HG03565 (cell line): ENCODE results near the gene XKR3.
"Not testable (repeated sequence)": the region's sequence is repeated elsewhere in the genome, so short reads cannot be mapped to it uniquely, and the experiment has no call there.

Experiments
- ATAC-seq: cut with Tn5 transposase; IDR thresholded peaks from one replicate; pipeline ENCODE4 v1.9.1; 2021; ENCODE audit warnings: mild to moderate bottlenecking, moderate library complexity; ENCODE audit not compliant: unreplicated experiment

The XKR3 gene

DNA sequence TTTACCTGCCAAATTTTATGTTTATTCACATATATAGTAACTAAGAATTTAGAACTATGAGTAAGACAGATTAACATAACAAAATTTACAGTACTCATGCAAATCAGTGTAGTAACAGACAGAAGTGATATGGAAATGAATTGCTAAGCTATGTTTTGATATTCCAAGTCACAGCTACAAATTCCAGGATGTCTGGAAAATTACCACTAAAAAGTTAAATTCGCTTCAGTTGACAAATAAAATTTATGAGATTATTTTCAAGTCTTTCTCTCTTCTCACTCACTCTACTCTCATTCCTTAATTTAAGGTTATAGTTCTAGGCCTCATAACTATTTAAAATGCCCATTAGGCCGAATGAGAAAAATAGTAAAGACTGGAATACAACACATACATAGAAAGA, 18.1 kb downstream of the XKR3 start:
- ATAC-seq: no peak

GRCh38 chr22:16806401-16806800, 18.8 kb downstream of the XKR3 start:
- no peak for ATAC-seq

- no peak for ATAC-seq
Measured at GRCh38 chr22:16804882-16805281, 20.3 kb downstream of the XKR3 start.

DNA sequence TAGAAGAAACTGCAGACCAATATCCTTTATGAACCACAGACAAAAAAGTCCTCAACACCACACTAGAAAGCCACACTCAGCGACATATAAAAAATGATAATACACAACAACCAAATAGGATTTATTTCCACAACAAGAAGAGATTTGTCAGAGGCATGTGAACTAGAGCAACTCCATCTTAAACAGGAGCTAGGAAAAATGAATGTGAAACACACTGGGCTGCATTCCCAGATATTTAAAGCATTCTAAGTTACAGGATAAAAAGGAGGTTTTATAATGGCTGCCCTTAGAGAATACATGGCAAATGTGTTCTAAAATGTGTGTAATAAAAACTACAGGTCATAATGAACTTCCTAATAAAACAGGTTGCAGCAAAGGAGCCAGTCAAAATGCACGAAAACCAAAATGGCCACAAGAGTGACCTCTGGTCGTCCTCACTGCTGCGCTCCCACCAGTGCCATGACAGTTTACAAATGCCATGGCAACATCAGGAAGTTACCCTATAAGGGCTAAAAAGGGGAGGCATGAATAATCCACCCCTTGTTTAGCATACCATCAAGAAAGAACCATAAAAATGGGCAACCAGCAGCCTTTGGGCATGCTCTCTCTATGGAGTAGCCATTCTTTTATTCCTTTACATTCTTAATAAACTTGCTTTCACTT, 21.8 kb downstream of the XKR3 start:
- ATAC-seq: no peak

DNA sequence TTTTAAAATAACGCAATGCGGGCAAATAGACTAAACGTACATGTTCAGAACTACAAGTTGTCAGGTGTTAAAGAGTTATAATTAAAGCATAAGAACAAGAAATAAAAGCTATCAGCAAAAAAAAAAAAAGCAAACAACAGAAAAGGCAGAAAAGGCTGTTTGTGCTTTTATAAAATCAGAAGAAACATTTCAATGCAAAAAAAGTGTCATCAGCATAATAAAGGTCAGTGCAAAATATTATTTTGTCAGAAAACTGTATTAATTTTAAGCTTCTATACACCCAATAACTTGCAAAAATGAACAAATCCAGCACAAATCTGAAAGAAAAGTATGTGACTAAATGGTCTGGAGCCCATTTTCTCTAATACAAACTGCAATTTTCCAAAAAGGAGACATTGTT, 23.6 kb downstream of the XKR3 start:
- ATAC-seq: no peak

DNA sequence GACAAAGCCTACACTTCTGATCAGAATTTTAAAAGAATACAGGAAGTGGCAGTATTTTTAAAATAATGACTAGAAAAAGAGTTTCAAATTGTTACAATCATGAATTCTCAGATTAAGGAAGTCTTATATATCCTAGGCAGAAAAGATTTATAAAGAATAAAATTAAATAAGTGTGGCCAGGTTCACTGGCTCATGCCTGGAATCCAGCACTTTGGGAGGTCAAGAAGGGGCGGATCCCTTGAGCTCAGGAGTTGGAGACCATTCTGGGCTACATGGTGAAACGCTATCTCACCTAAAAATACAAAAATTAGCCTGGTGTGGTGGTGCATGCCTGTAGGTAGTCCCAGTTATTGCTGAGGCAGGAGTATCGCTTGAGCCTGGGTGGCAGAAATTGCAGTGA, 24.1 kb downstream of the XKR3 start:
- ATAC-seq: no peak

DNA sequence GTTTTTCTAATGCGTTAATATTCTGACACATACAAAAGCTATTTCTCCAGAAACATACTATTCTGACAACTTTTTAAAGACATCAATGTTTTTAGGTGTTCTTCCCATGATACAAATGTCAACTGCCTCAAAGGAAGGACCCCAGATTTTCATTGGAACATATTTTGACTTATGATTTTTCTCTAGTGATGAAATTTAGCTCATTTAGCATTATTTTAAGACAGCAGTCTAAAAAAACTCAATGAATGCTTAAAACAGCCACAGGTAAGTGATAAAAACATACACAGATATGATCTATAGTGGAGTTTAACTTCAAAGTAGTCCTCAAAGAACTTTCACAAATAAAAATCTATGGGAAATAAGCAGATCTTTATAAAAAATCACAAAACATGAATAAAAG, 24.9 kb downstream of the XKR3 start:
- ATAC-seq: no peak

DNA sequence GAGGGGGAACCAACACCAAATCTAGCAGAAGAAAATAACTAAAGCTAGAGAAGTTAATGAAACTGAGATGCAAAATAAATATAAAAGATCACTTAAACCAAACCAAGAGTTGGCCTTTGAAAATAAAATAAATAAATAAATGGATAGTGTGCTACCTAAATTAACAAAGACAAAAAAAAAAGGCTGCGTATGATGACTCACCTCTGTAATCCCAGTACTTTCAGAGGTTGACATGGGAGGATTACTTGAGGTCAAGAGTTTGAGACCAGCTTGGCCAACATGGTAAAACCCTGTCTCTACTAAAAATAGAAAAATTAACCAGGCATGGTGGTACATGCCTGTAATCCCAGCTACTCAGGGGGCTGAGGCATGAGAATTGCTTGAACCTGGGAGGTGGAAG, 29.7 kb downstream of the XKR3 start:
- ATAC-seq: not testable (repeated sequence)

DNA sequence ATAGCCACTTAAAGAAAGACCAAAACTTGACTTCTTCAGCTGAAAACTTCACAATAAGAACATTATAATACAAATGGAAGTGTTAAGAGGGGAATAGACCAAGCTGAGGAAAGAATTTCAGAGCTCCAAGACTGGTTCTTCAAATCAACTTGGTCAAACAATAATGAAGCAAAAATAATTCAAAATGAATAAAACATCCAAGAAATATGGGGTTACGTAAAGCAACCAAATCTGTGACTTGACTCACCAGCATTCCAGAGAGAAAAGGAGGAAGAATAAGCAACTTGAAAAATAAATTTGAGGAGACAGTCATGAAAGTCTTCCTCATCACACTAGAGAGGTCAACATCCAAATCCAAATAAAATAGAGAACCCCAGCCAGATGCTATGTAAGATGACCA, 31.4 kb downstream of the XKR3 start:
- ATAC-seq: no peak

DNA sequence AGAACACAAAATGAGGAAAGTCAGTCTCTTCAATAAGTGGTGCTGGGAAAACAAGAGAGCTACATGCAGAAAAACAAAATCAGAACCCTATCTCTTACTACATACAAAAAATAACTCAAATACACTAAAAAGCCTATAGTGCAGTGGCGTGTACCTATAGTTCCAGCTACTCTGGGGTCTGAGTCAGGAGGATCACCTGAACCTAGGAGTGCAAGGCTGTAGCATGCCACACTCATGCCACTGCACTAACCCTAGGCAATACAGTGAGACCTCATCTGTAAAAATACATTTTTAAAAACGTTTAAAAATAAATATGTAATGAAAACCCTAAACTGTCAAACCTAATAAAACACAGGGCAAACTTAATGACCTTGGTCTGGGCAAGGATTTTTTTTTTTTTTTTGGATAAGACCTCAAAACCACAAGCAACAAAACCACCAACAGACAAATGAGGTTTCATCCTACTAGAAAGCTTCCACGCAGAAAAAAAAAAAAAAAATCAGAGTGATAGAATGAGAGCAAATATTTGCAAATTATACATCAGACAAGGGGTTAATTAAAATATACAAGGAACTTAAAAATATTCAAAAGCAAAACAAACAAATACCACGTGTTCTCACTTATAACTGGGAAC, 35.2 kb downstream of the XKR3 start:
- no peak for ATAC-seq

- no peak for ATAC-seq
Measured at GRCh38 chr22:16783930-16784354, 41.3 kb downstream of the XKR3 start.

GRCh38 chr22:16783453-16783852, 41.8 kb downstream of the XKR3 start:
- no peak for ATAC-seq

DNA sequence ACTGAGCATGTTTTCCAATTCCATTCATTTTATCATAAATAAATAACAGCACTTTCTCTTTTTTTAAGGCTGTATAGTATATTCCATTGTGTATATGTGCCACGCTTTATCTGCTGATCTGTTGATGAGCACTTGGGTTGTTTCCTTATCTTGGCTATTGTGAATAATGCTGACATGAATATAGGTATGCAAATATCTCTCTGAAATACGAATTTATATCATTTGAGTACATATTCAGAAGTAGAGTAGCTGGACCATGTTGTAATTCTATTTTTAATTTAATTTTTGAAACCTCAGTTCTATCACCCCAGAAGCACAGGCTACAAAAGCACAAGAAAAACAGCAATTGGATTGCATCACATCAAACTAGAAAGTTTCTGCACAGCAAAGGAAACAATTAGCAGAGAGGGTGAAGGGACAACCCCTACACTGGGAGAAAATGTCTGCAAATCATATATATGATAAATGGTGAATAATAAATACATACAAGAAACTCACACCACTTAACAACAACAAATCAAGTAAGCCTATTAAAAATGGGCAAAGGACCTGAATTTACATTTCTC, 43.4 kb downstream of the XKR3 start:
- no peak for ATAC-seq

DNA sequence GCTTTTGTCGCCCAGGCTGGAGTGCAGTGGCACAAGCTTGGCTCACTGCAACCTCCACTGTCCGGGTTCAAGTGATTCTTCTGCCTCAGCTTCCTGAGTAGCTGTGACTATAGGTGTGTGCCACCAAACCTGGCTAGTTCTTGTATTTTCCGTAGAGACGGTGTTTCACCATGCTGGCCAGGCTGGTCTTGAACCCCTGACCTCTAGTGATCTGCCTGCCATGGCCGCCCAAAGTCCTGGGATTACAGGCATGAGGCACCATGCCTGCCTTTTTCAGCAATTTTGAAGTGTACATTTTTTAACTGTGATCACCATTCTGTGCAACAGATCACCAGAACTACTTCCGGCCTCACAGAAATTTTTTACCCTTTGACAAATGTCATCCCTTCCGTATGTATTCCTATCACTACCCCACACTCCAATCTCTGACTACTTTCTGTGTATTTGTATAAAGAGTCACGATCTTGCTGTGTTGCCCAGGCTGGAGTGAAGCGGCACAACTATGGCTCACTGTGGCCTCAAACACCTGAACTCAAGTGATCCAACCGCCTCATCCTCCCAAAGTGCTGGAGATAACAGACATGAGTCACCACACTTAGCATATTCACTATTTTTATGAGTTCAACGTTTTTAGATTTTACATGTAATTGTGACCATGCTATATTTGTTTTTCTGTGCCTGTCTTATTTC, 44.0 kb downstream of the XKR3 start:
- ATAC-seq: no peak

GRCh38 chr22:16777284-16777924, 47.8 kb downstream of the XKR3 start:
- ATAC-seq: no peak

GRCh38 chr22:16776080-16776479, 49.1 kb downstream of the XKR3 start:
- ATAC-seq: no peak

DNA sequence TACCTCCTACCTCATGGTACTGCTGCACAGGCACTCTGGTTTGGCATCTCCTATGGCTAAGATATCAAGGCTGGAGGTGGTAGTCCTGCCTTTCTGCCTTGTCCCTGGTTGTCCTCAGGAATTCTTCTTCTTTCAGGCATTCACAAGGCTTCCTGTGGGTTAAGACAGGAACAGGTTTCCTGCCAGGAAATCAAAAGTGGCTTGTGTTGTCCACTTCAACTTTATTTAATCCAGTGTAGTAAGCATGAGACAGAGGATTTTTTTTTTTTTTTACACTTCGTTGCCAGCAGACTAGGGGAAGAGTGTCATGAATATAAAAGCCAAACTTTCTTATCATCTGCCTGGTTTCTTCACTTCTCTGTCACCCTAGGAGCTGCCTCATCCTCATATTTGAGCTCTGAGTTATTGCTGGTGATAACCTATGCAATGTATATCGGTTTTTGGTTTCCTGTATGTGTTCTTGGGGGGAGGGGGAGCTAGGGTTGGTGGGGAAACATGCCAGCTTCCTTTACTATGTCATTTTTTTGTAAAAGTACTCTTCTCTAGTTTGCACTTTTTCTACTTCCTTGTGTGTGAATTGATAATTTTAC, 50.2 kb downstream of the XKR3 start:
- no peak for ATAC-seq

GRCh38 chr22:16771569-16771968, 53.6 kb downstream of the XKR3 start:
- ATAC-seq: not testable (repeated sequence)

DNA sequence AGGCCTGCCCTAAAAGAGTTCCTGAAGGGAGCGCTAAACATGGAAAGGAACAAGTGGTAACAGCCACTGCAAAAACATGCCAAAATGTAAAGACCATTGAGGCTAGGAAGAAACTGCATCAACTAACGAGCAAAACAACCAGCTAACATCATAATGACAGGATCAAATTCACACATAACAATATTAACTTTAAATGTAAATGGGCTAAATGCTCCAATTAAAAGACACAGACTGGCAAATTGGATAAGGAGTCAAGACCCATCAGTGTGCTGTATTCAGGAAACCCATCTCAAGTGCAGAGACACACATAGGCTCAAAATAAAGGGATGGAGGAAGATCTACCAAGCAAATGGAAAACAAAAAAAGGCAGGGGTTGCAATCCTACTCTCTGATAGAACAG, 57.3 kb downstream of the XKR3 start:
- not testable (repeated sequence) for ATAC-seq

GRCh38 chr22:16762224-16762623, 63.0 kb downstream of the XKR3 start:
- ATAC-seq: not testable (repeated sequence)

GRCh38 chr22:16760416-16760815, 64.8 kb downstream of the XKR3 start:
- not testable (repeated sequence) for ATAC-seq
